ENCODE data around the gene TBX3. TPM values are rescaled to one million over a fixed set of nuclear protein-coding genes. Genes with fewer than 3 reads are reported as not detected.

Gene TBX3
- total RNA-seq, 6 experiments from 2014 or later, result 15.6 to 44.0 (median 27.8) TPM

- Histone ChIP-seq H3K4me1 (peaks cover 0 to 29% (median 4%) of the 10 kb centered on the region in 4 donors), H3K36me3 (peaks cover 0 to 37% (median 2%) of the 10 kb centered on the region in 4 donors), H3K9me3 (no peaks in the 10 kb centered on the region), H3K27me3 (no peaks in the 10 kb centered on the region), H3K27ac (peak overlapping the region in 2 of 3 donors; percentile 92), H3K4me3 (peak overlapping the region; percentile 58 to 77 (median 62))
- WGBS (ENCODE audit: insufficient coverage, low coverage, low lambda C conversion rate, missing lambda C conversion rate), result 43% methylated on average over 11 of the region's 11 CpGs
- ATAC-seq (no peak), DNase-seq (no peak)
- TF ChIP-seq CTCF (IDR thresholded peaks at IDR 0.05), result no peak
- TF ChIP-seq POLR2A (IDR thresholded peaks at IDR 0.05), result no peak
- intact Hi-C loops (cut with DNase I), result no loop called here
These were observed 4.0 kb downstream of the TBX3 start for GRCh38 chr12:114679942-114680341.

GRCh38 chr12:114679452-114679875, 4.5 kb downstream of the TBX3 start:
- ATAC-seq, result no peak
- WGBS (ENCODE audit: insufficient coverage, low coverage, low lambda C conversion rate, missing lambda C conversion rate), result 80% methylated on average over 6 of the region's 10 CpGs
- peak overlapping the region in 1 of 3 donors; percentile 77 for H3K4me3 ChIP-seq

GRCh38 chr12:114678718-114679117, 5.3 kb downstream of the TBX3 start:
- Histone ChIP-seq H3K4me3 (no peak overlapping the region), H3K27ac (no peak overlapping the region), H3K27me3 (no peaks in the 10 kb centered on the region), H3K36me3 (peaks cover 0 to 49% (median 8%) of the 10 kb centered on the region in 4 donors), H3K4me1 (peaks cover 0 to 31% (median 4%) of the 10 kb centered on the region in 4 donors), H3K9me3 (no peaks in the 10 kb centered on the region)
- intact Hi-C loops (cut with DNase I), result no loop called here
- TF ChIP-seq POLR2A (IDR thresholded peaks at IDR 0.05), result no peak
- WGBS (ENCODE audit: insufficient coverage, low coverage, low lambda C conversion rate, missing lambda C conversion rate), result 55% methylated on average over 2 of the region's 2 CpGs
- DNase-seq (no peak), ATAC-seq (no peak)

More at GRCh38 chr12:114679452-114679875, 4.5 kb downstream of the TBX3 start:
- TF ChIP-seq CTCF (IDR thresholded peaks at IDR 0.05), result no peak
- no peak for TF ChIP-seq POLR2A (IDR thresholded peaks at IDR 0.05)
- H3K27me3 ChIP-seq, result no peaks in the 10 kb centered on the region
- H3K9me3 ChIP-seq, result no peaks in the 10 kb centered on the region
- intact Hi-C loops (cut with DNase I), result no loop called here
- H3K4me1 ChIP-seq, result peaks cover 0 to 29% (median 4%) of the 10 kb centered on the region in 4 donors
- H3K27ac ChIP-seq, result no peak overlapping the region
- peaks cover 0 to 41% (median 4%) of the 10 kb centered on the region in 4 donors for H3K36me3 ChIP-seq
- no peak for DNase-seq

GRCh38 chr12:114678028-114678427, 5.9 kb downstream of the TBX3 start:
- ATAC-seq (no peak), DNase-seq (no peak)
- H3K27ac ChIP-seq, result no peak overlapping the region
- H3K4me3 ChIP-seq, result no peak overlapping the region
- H3K9me3 ChIP-seq, result no peaks in the 10 kb centered on the region
- H3K4me1 ChIP-seq, result peaks cover 0 to 34% (median 4%) of the 10 kb centered on the region in 4 donors
- 82% methylated on average over 2 of the region's 2 CpGs for WGBS (ENCODE audit: insufficient coverage, low coverage, low lambda C conversion rate, missing lambda C conversion rate)
- intact Hi-C loops (cut with DNase I), result no loop called here
- no peaks in the 10 kb centered on the region for H3K27me3 ChIP-seq
- TF ChIP-seq CTCF (IDR thresholded peaks at IDR 0.05) (no peak), POLR2A (IDR thresholded peaks at IDR 0.05) (no peak)
- peaks cover 0 to 56% (median 12%) of the 10 kb centered on the region in 4 donors for H3K36me3 ChIP-seq

- Histone ChIP-seq H3K36me3 (peaks cover 0 to 69% (median 12%) of the 10 kb centered on the region in 4 donors), H3K4me3 (no peak overlapping the region), H3K27me3 (no peaks in the 10 kb centered on the region)
These were observed 7.7 kb downstream of the TBX3 start for GRCh38 chr12:114676142-114676741.

More at GRCh38 chr12:114676142-114676741, 7.7 kb downstream of the TBX3 start:
- TF ChIP-seq POLR2A (IDR thresholded peaks at IDR 0.05) (no peak), CTCF (IDR thresholded peaks at IDR 0.05) (no peak)
- no peak overlapping the region for H3K27ac ChIP-seq
- ATAC-seq (peak in 1 of 4 donors; percentile 33), DNase-seq (no peak)
- intact Hi-C loops (cut with DNase I), result no loop called here
- peaks cover 0 to 42% (median 4%) of the 10 kb centered on the region in 4 donors for H3K4me1 ChIP-seq
- 35% methylated on average over 3 of the region's 6 CpGs for WGBS (ENCODE audit: insufficient coverage, low coverage, low lambda C conversion rate, missing lambda C conversion rate)
- H3K9me3 ChIP-seq, result no peaks in the 10 kb centered on the region

Data from right lobe of liver (tissue), 6 donors.